ENCODE results near the gene CENPV.

GRCh38 chr17:16343569-16343968 lies 9.7 kb downstream of the CENPV start:
- no peak for TF ChIP-seq EZH2phosphoT487 (IDR thresholded peaks at IDR 0.05)
- TF ChIP-seq CTCF (IDR thresholded peaks at IDR 0.05), result no peak
- TF ChIP-seq EZH2 (IDR thresholded peaks at IDR 0.05), result no peak

All from neural progenitor cell (in vitro differentiated cells).